Measurements from ENCODE around the gene ESPNL.
"Not testable (repeated sequence)": the region's sequence is repeated elsewhere in the genome, so short reads cannot be mapped to it uniquely, and the experiment has no call there.

Gene ESPNL, protein sequence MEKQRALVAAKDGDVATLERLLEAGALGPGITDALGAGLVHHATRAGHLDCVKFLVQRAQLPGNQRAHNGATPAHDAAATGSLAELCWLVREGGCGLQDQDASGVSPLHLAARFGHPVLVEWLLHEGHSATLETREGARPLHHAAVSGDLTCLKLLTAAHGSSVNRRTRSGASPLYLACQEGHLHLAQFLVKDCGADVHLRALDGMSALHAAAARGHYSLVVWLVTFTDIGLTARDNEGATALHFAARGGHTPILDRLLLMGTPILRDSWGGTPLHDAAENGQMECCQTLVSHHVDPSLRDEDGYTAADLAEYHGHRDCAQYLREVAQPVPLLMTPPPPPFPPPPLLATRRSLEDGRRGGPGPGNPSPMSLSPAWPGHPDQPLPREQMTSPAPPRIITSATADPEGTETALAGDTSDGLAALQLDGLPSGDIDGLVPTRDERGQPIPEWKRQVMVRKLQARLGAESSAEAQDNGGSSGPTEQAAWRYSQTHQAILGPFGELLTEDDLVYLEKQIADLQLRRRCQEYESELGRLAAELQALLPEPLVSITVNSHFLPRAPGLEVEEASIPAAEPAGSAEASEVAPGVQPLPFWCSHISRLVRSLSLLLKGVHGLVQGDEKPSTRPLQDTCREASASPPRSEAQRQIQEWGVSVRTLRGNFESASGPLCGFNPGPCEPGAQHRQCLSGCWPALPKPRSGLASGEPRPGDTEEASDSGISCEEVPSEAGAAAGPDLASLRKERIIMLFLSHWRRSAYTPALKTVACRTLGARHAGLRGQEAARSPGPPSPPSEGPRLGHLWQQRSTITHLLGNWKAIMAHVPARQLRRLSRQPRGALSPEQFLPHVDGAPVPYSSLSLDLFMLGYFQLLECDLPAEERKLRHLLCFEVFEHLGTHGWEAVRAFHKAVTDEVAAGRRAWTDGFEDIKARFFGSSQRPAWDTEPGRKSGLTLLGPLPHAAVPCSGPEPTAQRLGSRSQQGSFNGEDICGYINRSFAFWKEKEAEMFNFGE

DNA sequence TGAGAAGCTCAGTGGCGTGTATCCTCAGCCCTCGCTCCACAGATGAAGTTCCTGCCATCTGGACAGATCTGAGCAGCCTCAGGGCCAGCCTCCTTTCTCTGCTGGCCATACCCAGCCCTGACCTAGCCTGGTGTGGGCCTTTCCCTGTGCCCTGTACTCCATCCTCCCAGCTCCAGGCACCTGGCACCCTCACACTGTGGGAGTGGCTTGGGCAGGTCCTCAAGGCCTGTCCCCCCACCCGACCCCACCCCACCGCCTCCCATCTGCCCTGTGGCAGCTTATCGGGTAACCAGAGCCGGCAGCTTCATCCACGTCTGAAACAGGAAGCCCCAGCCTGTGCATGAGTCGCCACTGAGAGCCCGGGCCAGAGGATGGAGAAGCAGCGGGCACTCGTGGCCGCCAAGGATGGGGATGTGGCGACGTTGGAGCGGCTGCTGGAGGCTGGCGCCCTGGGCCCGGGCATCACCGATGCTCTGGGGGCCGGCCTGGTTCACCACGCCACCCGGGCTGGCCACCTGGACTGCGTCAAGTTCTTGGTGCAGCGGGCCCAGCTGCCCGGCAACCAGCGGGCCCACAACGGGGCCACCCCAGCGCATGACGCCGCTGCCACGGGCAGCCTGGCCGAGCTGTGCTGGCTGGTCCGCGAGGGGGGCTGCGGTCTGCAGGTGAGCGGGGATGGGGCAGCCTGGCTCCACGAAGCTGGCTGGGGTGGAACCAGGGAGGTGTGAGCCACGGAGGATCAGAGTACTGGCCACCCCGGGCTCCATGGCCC lies at the start of gene ESPNL:
TSS of gene ESPNL (plus strand) at position 292 of the 772 bp plus-strand sequence. CDS start at position 372, 80 bp downstream.
- TF ChIP-seq, protein P1, sequence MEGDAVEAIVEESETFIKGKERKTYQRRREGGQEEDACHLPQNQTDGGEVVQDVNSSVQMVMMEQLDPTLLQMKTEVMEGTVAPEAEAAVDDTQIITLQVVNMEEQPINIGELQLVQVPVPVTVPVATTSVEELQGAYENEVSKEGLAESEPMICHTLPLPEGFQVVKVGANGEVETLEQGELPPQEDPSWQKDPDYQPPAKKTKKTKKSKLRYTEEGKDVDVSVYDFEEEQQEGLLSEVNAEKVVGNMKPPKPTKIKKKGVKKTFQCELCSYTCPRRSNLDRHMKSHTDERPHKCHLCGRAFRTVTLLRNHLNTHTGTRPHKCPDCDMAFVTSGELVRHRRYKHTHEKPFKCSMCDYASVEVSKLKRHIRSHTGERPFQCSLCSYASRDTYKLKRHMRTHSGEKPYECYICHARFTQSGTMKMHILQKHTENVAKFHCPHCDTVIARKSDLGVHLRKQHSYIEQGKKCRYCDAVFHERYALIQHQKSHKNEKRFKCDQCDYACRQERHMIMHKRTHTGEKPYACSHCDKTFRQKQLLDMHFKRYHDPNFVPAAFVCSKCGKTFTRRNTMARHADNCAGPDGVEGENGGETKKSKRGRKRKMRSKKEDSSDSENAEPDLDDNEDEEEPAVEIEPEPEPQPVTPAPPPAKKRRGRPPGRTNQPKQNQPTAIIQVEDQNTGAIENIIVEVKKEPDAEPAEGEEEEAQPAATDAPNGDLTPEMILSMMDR (IDR thresholded peaks at IDR 0.05; ENCODE audit: low read length) = no peak
- no peak for TF ChIP-seq EZH2phosphoT487 (IDR thresholded peaks at IDR 0.05; ENCODE audit: low read length)
- no peak for TF ChIP-seq EZH2 (optimal IDR thresholded peaks at IDR 0.05; ENCODE audit: low read depth, low read length)
- H4K20me1 ChIP-seq (ENCODE audit: insufficient read depth, low read length) = no peaks in the 10 kb centered on the region
- no peaks in the 10 kb centered on the region for H3F3A ChIP-seq (ENCODE audit: insufficient read depth, low read length)
- H3K36me3 ChIP-seq (replicated peaks; ENCODE audit: insufficient read depth, low read length) = no peaks in the 10 kb centered on the region
- no peaks in the 10 kb centered on the region for H3K9me3 ChIP-seq (replicated peaks; ENCODE audit: insufficient read depth, low read length)
- no peaks in the 10 kb centered on the region for H3K4me1 ChIP-seq (ENCODE audit: low read length)
- H2AFZ ChIP-seq (ENCODE audit: low read length) = no peak within 1 kb of the TSS
- H3K4me3 ChIP-seq (ENCODE audit: low read length) = no peak within 1 kb of the TSS
- no peaks in the 10 kb centered on the region for H3K79me2 ChIP-seq (ENCODE audit: low read length)
- no peak for DNase-seq
- no peak within 1 kb of the TSS for H3K4me2 ChIP-seq (ENCODE audit: low read depth, low read length)
- no peak within 1 kb of the TSS for H3K9ac ChIP-seq (ENCODE audit: low read length)
- no peaks in the 10 kb centered on the region for H3K9me2 ChIP-seq (replicated peaks; ENCODE audit: insufficient read depth, low read length)
- H3K27ac ChIP-seq (ENCODE audit: low read length) = no peak within 1 kb of the TSS
- no peaks in the 10 kb centered on the region for H3K27me3 ChIP-seq (replicated peaks; ENCODE audit: insufficient read depth, low read length)

DNA sequence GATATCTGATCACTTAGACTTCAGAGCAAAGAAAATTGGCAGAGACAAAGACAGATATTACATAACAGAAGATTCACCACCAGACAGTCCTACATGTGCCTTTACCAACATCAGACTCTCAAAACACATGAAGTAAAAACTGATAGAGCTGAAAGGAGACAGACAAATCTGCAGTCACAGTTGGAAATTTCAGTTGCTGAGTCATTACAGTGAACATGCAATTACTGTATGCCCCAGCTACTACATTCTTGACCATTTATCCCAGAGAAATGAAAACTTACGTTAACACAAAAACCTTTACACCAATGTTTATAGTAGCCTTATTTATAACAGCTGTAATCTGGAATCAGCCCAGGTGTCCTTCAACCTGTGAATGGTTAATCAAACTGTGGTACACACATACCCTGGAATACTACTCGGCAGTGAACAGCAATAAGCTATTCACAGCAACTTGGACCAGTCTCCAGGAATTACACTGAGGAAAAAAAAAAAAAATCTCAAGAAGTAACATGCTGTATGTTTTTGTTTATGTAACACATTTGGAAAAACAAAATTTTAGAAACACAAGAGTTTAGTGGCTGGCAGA lies 46.9 kb upstream of the ESPNL start:
- H3K27me3 ChIP-seq (replicated peaks; ENCODE audit: insufficient read depth, low read length) = no peaks in the 10 kb centered on the region
- no peak overlapping the region for H3K4me2 ChIP-seq (ENCODE audit: low read depth, low read length)
- no peaks in the 10 kb centered on the region for H3K9me3 ChIP-seq (replicated peaks; ENCODE audit: insufficient read depth, low read length)
- no peak for TF ChIP-seq EZH2phosphoT487 (IDR thresholded peaks at IDR 0.05; ENCODE audit: low read length)
- TF ChIP-seq, protein P1 (IDR thresholded peaks at IDR 0.05; ENCODE audit: low read length) = no peak
- no peaks in the 10 kb centered on the region for H3K4me1 ChIP-seq (ENCODE audit: low read length)
- no peak overlapping the region for H3K9ac ChIP-seq (ENCODE audit: low read length)
- no peaks in the 10 kb centered on the region for H3K9me2 ChIP-seq (replicated peaks; ENCODE audit: insufficient read depth, low read length)
- H3F3A ChIP-seq (ENCODE audit: insufficient read depth, low read length) = no peaks in the 10 kb centered on the region
- H3K79me2 ChIP-seq (ENCODE audit: low read length) = no peaks in the 10 kb centered on the region
- no peak overlapping the region for H3K4me3 ChIP-seq (ENCODE audit: low read length)
- no peak for DNase-seq
- H3K27ac ChIP-seq (ENCODE audit: low read length) = no peak overlapping the region
- H4K20me1 ChIP-seq (ENCODE audit: insufficient read depth, low read length) = no peaks in the 10 kb centered on the region
- no peak overlapping the region for H2AFZ ChIP-seq (ENCODE audit: low read length)
- no peaks in the 10 kb centered on the region for H3K36me3 ChIP-seq (replicated peaks; ENCODE audit: insufficient read depth, low read length)

DNA sequence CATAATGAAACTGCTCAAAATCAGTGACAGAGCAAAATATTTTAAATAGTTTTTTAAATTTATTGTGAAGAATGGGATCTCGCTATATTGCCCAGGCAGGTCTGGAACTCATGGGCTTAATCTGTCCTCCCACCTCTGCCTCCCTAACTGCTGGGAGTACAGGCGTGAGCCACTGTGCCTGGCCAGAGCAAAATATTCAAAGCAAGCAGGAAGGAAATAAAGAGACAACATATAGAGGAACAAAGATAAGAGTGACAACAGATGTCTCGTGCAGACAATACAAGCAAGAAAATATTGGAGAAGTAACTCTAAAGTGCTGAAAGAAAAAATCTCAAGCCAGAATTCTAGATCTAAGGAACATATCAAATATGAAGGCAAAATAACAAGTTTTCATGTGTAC lies 44.3 kb upstream of the ESPNL start:
- Histone ChIP-seq H3K9me3 (replicated peaks; ENCODE audit: insufficient read depth, low read length) (no peaks in the 10 kb centered on the region), H3K4me3 (ENCODE audit: low read length) (no peak overlapping the region), H3K4me2 (ENCODE audit: low read depth, low read length) (no peak overlapping the region), H3K36me3 (replicated peaks; ENCODE audit: insufficient read depth, low read length) (no peaks in the 10 kb centered on the region), H3F3A (ENCODE audit: insufficient read depth, low read length) (no peaks in the 10 kb centered on the region), H2AFZ (ENCODE audit: low read length) (no peak overlapping the region), H3K27ac (ENCODE audit: low read length) (no peak overlapping the region), H4K20me1 (ENCODE audit: insufficient read depth, low read length) (no peaks in the 10 kb centered on the region), H3K9ac (ENCODE audit: low read length) (no peak overlapping the region), H3K9me2 (replicated peaks; ENCODE audit: insufficient read depth, low read length) (no peaks in the 10 kb centered on the region), H3K4me1 (ENCODE audit: low read length) (0 out of 2 replicates have a peak, but pooled peaks cover 6% of the 10 kb centered on the region), H3K79me2 (ENCODE audit: low read length) (no peaks in the 10 kb centered on the region), H3K27me3 (replicated peaks; ENCODE audit: insufficient read depth, low read length) (no peaks in the 10 kb centered on the region)
- no peak for TF ChIP-seq EZH2phosphoT487 (IDR thresholded peaks at IDR 0.05; ENCODE audit: low read length)
- TF ChIP-seq, protein P1 (IDR thresholded peaks at IDR 0.05; ENCODE audit: low read length) = no peak
- TF ChIP-seq EZH2 (optimal IDR thresholded peaks at IDR 0.05; ENCODE audit: low read depth, low read length) = no peak
- no peak for DNase-seq

DNA sequence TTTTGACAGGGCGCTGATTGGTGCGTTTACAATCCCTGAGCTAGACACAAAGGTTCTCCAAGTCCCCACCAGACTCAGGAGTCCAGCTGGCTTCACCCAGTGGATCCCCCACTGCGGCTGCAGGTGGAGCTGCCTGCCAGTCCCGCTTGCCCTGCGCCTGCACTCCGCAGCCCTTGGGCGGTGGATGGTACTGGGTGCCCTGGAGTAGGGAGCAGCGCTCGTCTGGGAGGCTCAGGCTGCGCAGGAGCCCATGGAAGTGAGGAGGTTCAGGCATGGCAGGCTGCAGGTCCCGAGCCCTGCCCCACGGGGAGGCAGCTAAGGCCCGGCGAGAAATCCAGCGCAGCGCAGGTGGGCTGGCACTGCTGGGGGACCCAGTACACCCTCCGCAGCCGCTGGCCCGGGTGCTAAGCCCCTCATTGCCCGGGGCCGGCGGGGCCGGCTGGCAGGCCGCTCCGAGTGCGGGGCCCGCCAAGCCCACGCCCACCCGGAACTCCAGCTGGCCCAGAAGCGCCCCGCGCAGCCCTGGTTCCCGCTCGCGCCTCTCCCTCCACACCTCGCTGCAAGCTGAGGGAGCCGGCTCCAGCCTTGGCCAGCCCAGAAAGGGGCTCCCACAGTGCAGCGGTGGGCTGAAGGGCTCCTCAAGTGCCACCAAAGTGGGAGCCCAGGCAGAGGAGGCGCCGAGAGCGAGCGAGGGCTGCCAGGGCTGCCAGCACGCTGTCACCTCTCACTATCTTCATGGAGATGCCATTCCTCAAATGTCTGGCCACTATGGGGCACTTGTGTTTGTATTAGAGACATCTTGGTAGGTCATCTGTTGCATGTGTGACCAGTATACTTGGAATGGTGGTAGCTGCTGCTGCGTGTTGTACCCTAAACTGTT lies 42.2 kb upstream of the ESPNL start:
- H3K4me3 ChIP-seq (ENCODE audit: low read length); H3F3A ChIP-seq (ENCODE audit: insufficient read depth, low read length); H3K9me3 ChIP-seq (replicated peaks; ENCODE audit: insufficient read depth, low read length); DNase-seq; H2AFZ ChIP-seq (ENCODE audit: low read length); H3K4me2 ChIP-seq (ENCODE audit: low read depth, low read length); H3K9ac ChIP-seq (ENCODE audit: low read length); H3K27ac ChIP-seq (ENCODE audit: low read length); H3K9me2 ChIP-seq (replicated peaks; ENCODE audit: insufficient read depth, low read length); H4K20me1 ChIP-seq (ENCODE audit: insufficient read depth, low read length); H3K36me3 ChIP-seq (replicated peaks; ENCODE audit: insufficient read depth, low read length); H3K27me3 ChIP-seq (replicated peaks; ENCODE audit: insufficient read depth, low read length): not testable (repeated sequence)
- peaks cover 10% of the 10 kb centered on the region; the same call in 1 of the 2 replicates for H3K4me1 ChIP-seq (ENCODE audit: low read length)
- H3K79me2 ChIP-seq (ENCODE audit: low read length) = peaks cover 17% of the 10 kb centered on the region
